ENCODE results near the gene ZNF280D. TPM values are rescaled to one million over a fixed set of nuclear protein-coding genes. Genes with fewer than 3 reads are reported as not detected.

The ZNF280D gene
- total and polyA plus RNA-seq, 3 donors from 2014 or later = 12.6 to 50.2 (median 48.6) TPM

DNA sequence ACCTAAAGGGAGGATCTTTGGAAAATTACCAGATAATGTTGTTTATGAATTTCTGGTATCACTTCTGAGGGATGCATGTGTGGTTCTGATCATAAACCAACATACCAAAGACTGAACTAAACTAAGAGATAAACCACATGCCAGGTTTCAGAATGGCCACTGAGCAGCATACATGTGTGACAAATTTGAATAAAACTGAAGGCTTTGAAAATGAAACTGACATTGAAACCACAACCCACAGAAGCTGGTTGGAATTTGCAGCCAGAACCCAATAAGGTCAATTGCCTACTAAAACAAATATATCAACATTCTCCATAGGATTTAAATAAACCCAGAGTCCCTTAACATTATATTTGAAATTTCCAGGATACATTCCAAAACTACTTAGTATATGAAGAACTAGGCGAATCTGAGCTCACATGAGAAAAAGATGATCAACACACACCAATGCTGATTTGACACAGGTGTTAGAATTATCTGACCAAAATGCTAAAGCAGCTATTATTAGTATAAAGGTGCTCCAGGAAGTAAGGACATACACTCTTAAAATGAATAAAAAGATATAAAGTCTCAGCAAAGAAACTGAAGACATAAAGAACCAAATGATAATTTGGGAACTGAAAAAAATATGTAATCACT, 125.0 kb downstream of the ZNF280D start:
- H3K9me3 ChIP-seq = no peaks in the 10 kb centered on the region
- no peaks in the 10 kb centered on the region for H3K4me1 ChIP-seq
- no peak overlapping the region for H3K4me3 ChIP-seq
- intact Hi-C loops (cut with DNase I; ENCODE audit: low total_unique reads) = no loop called here
- H3K36me3 ChIP-seq (ENCODE audit: low read depth, missing control alignments) = no peaks in the 10 kb centered on the region
- no peak for TF ChIP-seq POLR2A (IDR thresholded peaks at IDR 0.05)
- no peak for TF ChIP-seq CTCF (IDR thresholded peaks at IDR 0.05)
- H3K27me3 ChIP-seq = no peaks in the 10 kb centered on the region
- 98 to 100% methylated on average over 1 of the region's 1 CpG for WGBS, 2 donors
- DNase-seq = no peak
- H3K27ac ChIP-seq = no peak overlapping the region

GRCh38 chr15:56602253-56602652, 131.1 kb downstream of the ZNF280D start:
- Histone ChIP-seq H3K4me1 (no peaks in the 10 kb centered on the region), H3K27ac (no peak overlapping the region)

DNA sequence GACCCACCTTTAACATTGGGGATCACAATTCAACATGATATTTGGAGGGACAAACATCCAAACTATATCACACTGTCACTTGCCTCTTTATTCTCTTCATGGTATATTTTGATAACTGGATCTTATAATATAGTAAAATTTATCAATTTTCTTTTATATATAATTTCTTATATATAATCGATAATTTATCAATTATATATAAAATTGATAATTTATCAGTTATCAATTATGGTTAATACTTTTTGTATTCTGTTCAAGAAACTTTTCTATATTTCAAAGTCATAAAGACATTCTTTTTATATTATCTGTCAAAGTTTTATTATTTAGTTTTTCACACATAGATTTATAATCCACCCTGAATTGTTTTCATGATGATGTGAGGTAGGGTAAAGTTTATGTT, 132.9 kb downstream of the ZNF280D start:
- Histone ChIP-seq H3K27ac (no peak overlapping the region), H3K4me3 (no peak overlapping the region), H3K4me1 (no peaks in the 10 kb centered on the region), H3K36me3 (ENCODE audit: low read depth, missing control alignments) (no peaks in the 10 kb centered on the region), H3K9me3 (no peaks in the 10 kb centered on the region), H3K27me3 (no peaks in the 10 kb centered on the region)
- TF ChIP-seq POLR2A (IDR thresholded peaks at IDR 0.05) = no peak
- no peak for TF ChIP-seq CTCF (IDR thresholded peaks at IDR 0.05)
- intact Hi-C loops (cut with DNase I; ENCODE audit: low total_unique reads) = no loop called here
- 69 to 84% methylated on average over 1 of the region's 1 CpG for WGBS, 2 donors
- DNase-seq = no peak

More at GRCh38 chr15:56602253-56602652, 131.1 kb downstream of the ZNF280D start:
- Histone ChIP-seq H3K36me3 (ENCODE audit: low read depth, missing control alignments) (no peaks in the 10 kb centered on the region), H3K27me3 (no peaks in the 10 kb centered on the region), H3K4me3 (no peak overlapping the region), H3K9me3 (no peaks in the 10 kb centered on the region)
- intact Hi-C loops (cut with DNase I; ENCODE audit: low total_unique reads) = no loop called here
- 64 to 86% methylated on average over 2 of the region's 2 CpGs for WGBS, 2 donors
- no peak for DNase-seq
- no peak for TF ChIP-seq POLR2A (IDR thresholded peaks at IDR 0.05)
- TF ChIP-seq CTCF (IDR thresholded peaks at IDR 0.05) = no peak

- TF ChIP-seq CTCF (IDR thresholded peaks at IDR 0.05) = no peak
- no peak for TF ChIP-seq POLR2A (IDR thresholded peaks at IDR 0.05)
- Histone ChIP-seq H3K4me3 (no peak overlapping the region), H3K36me3 (ENCODE audit: low read depth, missing control alignments) (no peaks in the 10 kb centered on the region), H3K4me1 (no peaks in the 10 kb centered on the region), H3K27ac (no peak overlapping the region), H3K27me3 (no peaks in the 10 kb centered on the region), H3K9me3 (no peaks in the 10 kb centered on the region)
- 92 to 97% methylated on average over 5 of the region's 5 CpGs for WGBS, 2 donors
- DNase-seq = no peak
- intact Hi-C loops (cut with DNase I; ENCODE audit: low total_unique reads) = no loop called here
These were observed 134.3 kb downstream of the ZNF280D start for GRCh38 chr15:56598991-56599390.

- Histone ChIP-seq H3K4me3 (no peak overlapping the region), H3K27ac (no peak overlapping the region), H3K27me3 (no peaks in the 10 kb centered on the region), H3K4me1 (no peaks in the 10 kb centered on the region), H3K9me3 (no peaks in the 10 kb centered on the region), H3K36me3 (ENCODE audit: low read depth, missing control alignments) (no peaks in the 10 kb centered on the region)
- no peak for TF ChIP-seq CTCF (IDR thresholded peaks at IDR 0.05)
- no peak for TF ChIP-seq POLR2A (IDR thresholded peaks at IDR 0.05)
- intact Hi-C loops (cut with DNase I; ENCODE audit: low total_unique reads) = no loop called here
- no peak for DNase-seq
- 92 to 95% methylated on average over 2 of the region's 2 CpGs for WGBS, 2 donors
These were observed 145.6 kb downstream of the ZNF280D start for GRCh38 chr15:56587686-56588085.
